ENCODE measurements around the gene GRIK4. TPM values are rescaled to one million over a fixed set of nuclear protein-coding genes. Genes with fewer than 3 reads are reported as not detected.
"Not testable (repeated sequence)": the region's sequence is repeated elsewhere in the genome, so short reads cannot be mapped to it uniquely, and the experiment has no call there.

Gene GRIK4
- total and polyA plus RNA-seq, 8 donors: 0.76 to 10.1 (median 7.7) TPM

- Histone ChIP-seq H3K4me1 (no peaks in the 10 kb centered on the region), H3K36me3 (no peaks in the 10 kb centered on the region), H3K27me3 (peaks cover 0 to 13% of the 10 kb centered on the region in 2 donors), H3K27ac (no peak overlapping the region), H3K9me3 (no peaks in the 10 kb centered on the region), H3K4me3 (no peak overlapping the region)
- DNase-seq (no peak), ATAC-seq (no peak)
- TF ChIP-seq, protein P1, sequence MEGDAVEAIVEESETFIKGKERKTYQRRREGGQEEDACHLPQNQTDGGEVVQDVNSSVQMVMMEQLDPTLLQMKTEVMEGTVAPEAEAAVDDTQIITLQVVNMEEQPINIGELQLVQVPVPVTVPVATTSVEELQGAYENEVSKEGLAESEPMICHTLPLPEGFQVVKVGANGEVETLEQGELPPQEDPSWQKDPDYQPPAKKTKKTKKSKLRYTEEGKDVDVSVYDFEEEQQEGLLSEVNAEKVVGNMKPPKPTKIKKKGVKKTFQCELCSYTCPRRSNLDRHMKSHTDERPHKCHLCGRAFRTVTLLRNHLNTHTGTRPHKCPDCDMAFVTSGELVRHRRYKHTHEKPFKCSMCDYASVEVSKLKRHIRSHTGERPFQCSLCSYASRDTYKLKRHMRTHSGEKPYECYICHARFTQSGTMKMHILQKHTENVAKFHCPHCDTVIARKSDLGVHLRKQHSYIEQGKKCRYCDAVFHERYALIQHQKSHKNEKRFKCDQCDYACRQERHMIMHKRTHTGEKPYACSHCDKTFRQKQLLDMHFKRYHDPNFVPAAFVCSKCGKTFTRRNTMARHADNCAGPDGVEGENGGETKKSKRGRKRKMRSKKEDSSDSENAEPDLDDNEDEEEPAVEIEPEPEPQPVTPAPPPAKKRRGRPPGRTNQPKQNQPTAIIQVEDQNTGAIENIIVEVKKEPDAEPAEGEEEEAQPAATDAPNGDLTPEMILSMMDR (IDR thresholded peaks at IDR 0.05): no peak
- intact Hi-C loops (cut with DNase I): no loop called here
Measured at GRCh38 chr11:120751550-120751949, 240.0 kb downstream of the GRIK4 start.

GRCh38 chr11:120752668-120753067 lies 241.1 kb downstream of the GRIK4 start:
- no peaks in the 10 kb centered on the region for H3K36me3 ChIP-seq

DNA sequence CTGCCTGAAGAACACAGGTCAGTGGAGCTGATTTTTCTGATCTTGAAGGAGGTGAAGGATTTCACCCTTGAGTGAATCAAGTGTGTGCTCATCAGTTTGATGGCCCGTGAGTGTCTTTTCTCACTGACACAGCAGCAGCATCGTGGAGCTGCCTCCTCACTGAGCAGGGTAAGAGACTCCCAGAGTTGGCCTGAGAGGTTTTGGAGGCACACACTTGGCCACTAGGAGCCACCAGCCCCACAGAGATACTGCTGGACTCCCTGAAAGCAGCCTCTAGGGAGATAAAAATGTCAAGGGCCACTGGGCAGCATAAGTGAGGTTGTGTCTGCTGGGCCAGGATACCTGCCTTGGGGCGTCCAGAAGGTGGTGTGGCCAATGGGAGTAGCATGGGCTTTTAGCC lies 245.4 kb downstream of the GRIK4 start:
- DNase-seq: no peak
- H3K9me3 ChIP-seq: no peaks in the 10 kb centered on the region
- ATAC-seq: no peak
- no peaks in the 10 kb centered on the region for H3K36me3 ChIP-seq
- intact Hi-C loops (cut with DNase I): no loop called here
- TF ChIP-seq, protein P1 (IDR thresholded peaks at IDR 0.05): no peak
- H3K4me3 ChIP-seq: no peak overlapping the region
- no peak overlapping the region for H3K27ac ChIP-seq
- no peaks in the 10 kb centered on the region for H3K27me3 ChIP-seq
- no peaks in the 10 kb centered on the region for H3K4me1 ChIP-seq

More at GRCh38 chr11:120752668-120753067, 241.1 kb downstream of the GRIK4 start:
- TF ChIP-seq, protein P1 (IDR thresholded peaks at IDR 0.05): no peak
- Histone ChIP-seq H3K27me3 (peaks cover 0 to 13% of the 10 kb centered on the region in 2 donors), H3K27ac (no peak overlapping the region), H3K4me3 (no peak overlapping the region), H3K9me3 (no peaks in the 10 kb centered on the region), H3K4me1 (no peaks in the 10 kb centered on the region)
- DNase-seq (no peak), ATAC-seq (no peak)
- intact Hi-C loops (cut with DNase I): no loop called here

GRCh38 chr11:120759046-120759445 lies 247.5 kb downstream of the GRIK4 start:
- H3K4me3 ChIP-seq: no peak overlapping the region
- no peaks in the 10 kb centered on the region for H3K27me3 ChIP-seq

DNA sequence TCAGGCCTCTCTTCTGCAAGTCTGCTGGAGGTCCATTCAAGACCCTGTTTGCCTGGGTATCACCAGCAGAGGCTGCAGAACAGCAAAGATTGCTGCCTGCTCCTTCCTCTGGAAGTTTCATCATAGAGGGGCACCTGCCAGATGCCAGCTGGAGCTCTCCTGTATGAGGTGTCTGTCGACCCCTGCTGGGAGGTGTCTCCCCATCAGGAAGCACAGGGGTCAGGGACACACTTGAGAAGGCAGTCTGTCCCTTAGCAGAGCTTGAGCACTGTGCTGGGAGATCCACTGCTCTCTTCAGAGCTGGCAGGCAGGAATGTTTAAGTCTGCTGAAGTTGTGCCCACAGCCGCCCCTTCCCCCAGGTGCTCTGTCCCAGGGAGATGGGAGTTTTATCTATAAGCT lies 254.2 kb downstream of the GRIK4 start:
- H3K4me1 ChIP-seq; ATAC-seq; DNase-seq; H3K36me3 ChIP-seq; H3K27ac ChIP-seq; H3K4me3 ChIP-seq; intact Hi-C loops (cut with DNase I); H3K27me3 ChIP-seq: not testable (repeated sequence)
- peaks cover 0 to 14% of the 10 kb centered on the region in 2 donors for H3K9me3 ChIP-seq

More at GRCh38 chr11:120759046-120759445, 247.5 kb downstream of the GRIK4 start:
- intact Hi-C loops (cut with DNase I): no loop called here
- H3K36me3 ChIP-seq: no peaks in the 10 kb centered on the region
- H3K27ac ChIP-seq: no peak overlapping the region
- no peaks in the 10 kb centered on the region for H3K9me3 ChIP-seq
- ATAC-seq: no peak
- TF ChIP-seq, protein P1 (IDR thresholded peaks at IDR 0.05): no peak
- H3K4me1 ChIP-seq: no peaks in the 10 kb centered on the region
- DNase-seq: no peak

GRCh38 chr11:120766318-120766717 lies 254.8 kb downstream of the GRIK4 start:
- Histone ChIP-seq H3K4me3 (no peak overlapping the region), H3K4me1 (no peaks in the 10 kb centered on the region), H3K27me3 (peaks cover 0 to 10% of the 10 kb centered on the region in 2 donors), H3K9me3 (peaks cover 0 to 14% of the 10 kb centered on the region in 2 donors), H3K27ac (no peak overlapping the region), H3K36me3 (no peaks in the 10 kb centered on the region)
- TF ChIP-seq, protein P1 (IDR thresholded peaks at IDR 0.05): no peak
- DNase-seq: no peak
- intact Hi-C loops (cut with DNase I): no loop called here
- ATAC-seq: no peak
